Thyroid gland (tissue), 4 donors: Measurements from ENCODE around the gene CLPSL1. TPM values are rescaled to one million over a fixed set of nuclear protein-coding genes. Genes with fewer than 3 reads are reported as not detected.

Experiments used
- DNase-seq, 2 donors: peaks; one replicate each; pipeline ENCODE4 v3.0.0-alpha.2; 2019
- H3K27ac ChIP-seq, 3 donors: fragments of 200-600 bp; sonication (generic); 1 replicate in 2 of 3; 2 replicates in 1 of 3; pipeline ENCODE4 v1.5.1; 2016 to 2019; ENCODE audit warnings: mild to moderate bottlenecking in 1 of 3, moderate library complexity in 1 of 3
- H3K27me3 ChIP-seq: fragments of 200-600 bp; sonication (generic); one replicate; pipeline ENCODE4 v1.5.1; 2019
- H3K36me3 ChIP-seq, 2 donors: fragments of 200-600 bp; sonication (generic); one replicate each; pipeline ENCODE4 v1.5.1; 2016 to 2019
- H3K4me1 ChIP-seq, 2 donors: fragments of 200-600 bp; sonication (generic); one replicate each; pipeline ENCODE4 v1.5.1; 2017 to 2019
- H3K4me3 ChIP-seq, 3 donors: fragments of 200-600 bp; sonication (generic); replicated peaks in 1 of 3; 1 replicate in 2 of 3; 2 replicates in 1 of 3; pipeline ENCODE4 v1.5.1; 2016; ENCODE audit warnings: mild to moderate bottlenecking in 1 of 3
- H3K9me3 ChIP-seq: fragments of 200-600 bp; sonication (generic); one replicate; pipeline ENCODE4 v1.5.1; 2017
- CTCF ChIP-seq, 6 experiments: fragments of 200-600 bp in 3 of 6; fragments of 450-650 bp in 3 of 6; sonication (generic) in 3 of 6; IDR thresholded peaks; one replicate each; pipeline ENCODE4 v1.5.1; 2016 to 2019; ENCODE audit warnings: antibody characterized with exemption in 6 of 6, mild to moderate bottlenecking in 2 of 6, inconsistent platforms in 1 of 6, moderate library complexity in 1 of 6
- POLR2A ChIP-seq, 2 donors: fragments of 450-650 bp; IDR thresholded peaks; one replicate each; pipeline ENCODE4 v1.6.1; 2017; ENCODE audit warnings: antibody characterized with exemption in 2 of 2, mild to moderate bottlenecking in 2 of 2, moderate library complexity in 1 of 2
- WGBS, 2 donors: methylation state at CpG; one replicate each; pipeline ENCODE4 v1.1.5; 2017; 5-methylcytosine and 5-hydroxymethylcytosine counted together
- intact Hi-C: fragments of 100-400 bp; cut with DNase I; formaldehyde crosslinking; loops from one replicate; pipeline ENCODE4 v1.15.1; 2023
- total RNA-seq, 4 donors: library from RNA; depleted of rRNA; stranded (reverse); fragments of >200 nt; gene quantifications; one replicate each; pipeline ENCODE4 v1.2.3, GENCODE V29; 2016

The CLPSL1 gene
- total RNA-seq, 4 donors from 2014 or later = not detected

DNA sequence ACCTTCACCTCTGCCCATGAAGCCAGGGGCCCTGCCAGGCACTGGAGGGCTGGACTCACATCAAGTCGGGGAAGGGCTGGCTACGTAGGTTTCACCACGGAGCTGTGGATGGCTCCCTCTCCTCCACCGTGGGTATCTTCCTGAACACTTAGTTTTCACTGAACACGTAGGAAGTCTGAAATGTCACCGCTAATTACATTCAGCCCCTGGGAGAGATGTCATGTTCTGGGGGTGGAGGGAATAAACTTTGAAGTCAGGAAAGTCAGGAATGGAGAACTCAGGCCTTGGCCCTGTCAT lies 30.8 kb downstream of the CLPSL1 start:
- H3K27me3 ChIP-seq = no peaks in the 10 kb centered on the region
- H3K9me3 ChIP-seq = no peaks in the 10 kb centered on the region
- TF ChIP-seq POLR2A (IDR thresholded peaks at IDR 0.05) (no peak), CTCF (IDR thresholded peaks at IDR 0.05) (no peak)
- intact Hi-C loops = no loop called here
- H3K36me3 ChIP-seq = no peaks in the 10 kb centered on the region
- WGBS, 2 donors = 69 to 72% methylated on average over 6 of the region's 6 CpGs
- no peak overlapping the region for H3K4me3 ChIP-seq
- no peak for DNase-seq
- no peak overlapping the region for H3K27ac ChIP-seq
- no peaks in the 10 kb centered on the region for H3K4me1 ChIP-seq

GRCh38 chr6:35817515-35817914 lies 36.7 kb downstream of the CLPSL1 start:
- H3K27ac ChIP-seq = no peak overlapping the region
- no peaks in the 10 kb centered on the region for H3K4me1 ChIP-seq
- H3K9me3 ChIP-seq = no peaks in the 10 kb centered on the region
- no peak for DNase-seq
- no peaks in the 10 kb centered on the region for H3K27me3 ChIP-seq
- intact Hi-C loops = no loop called here
- H3K36me3 ChIP-seq = no peaks in the 10 kb centered on the region
- H3K4me3 ChIP-seq = no peak overlapping the region
- no peak for TF ChIP-seq CTCF (IDR thresholded peaks at IDR 0.05)
- no peak for TF ChIP-seq POLR2A (IDR thresholded peaks at IDR 0.05)

DNA sequence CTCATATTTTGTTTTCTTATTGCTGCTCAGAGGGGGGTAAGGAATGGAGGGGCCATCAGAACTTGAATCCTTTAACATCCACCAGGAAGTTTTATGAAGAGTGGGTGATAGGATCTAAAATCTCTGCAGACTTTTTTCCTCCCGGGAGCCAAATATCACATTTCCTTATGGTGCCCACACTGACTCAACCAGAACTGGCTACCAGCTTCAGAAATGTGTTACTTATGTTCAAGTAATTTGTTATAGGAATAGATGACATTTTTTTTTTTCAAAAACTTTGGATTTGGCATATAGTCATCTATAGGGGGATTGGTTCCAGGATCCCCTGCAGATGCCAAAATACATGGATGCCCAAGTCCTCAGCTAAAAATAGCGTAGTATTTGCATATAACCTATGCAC lies 42.8 kb downstream of the CLPSL1 start:
- TF ChIP-seq POLR2A (IDR thresholded peaks at IDR 0.05) (no peak), CTCF (IDR thresholded peaks at IDR 0.05) (no peak)
- Histone ChIP-seq H3K4me3 (no peak overlapping the region), H3K9me3 (no peaks in the 10 kb centered on the region), H3K4me1 (no peaks in the 10 kb centered on the region), H3K36me3 (no peaks in the 10 kb centered on the region), H3K27ac (no peak overlapping the region), H3K27me3 (no peaks in the 10 kb centered on the region)
- WGBS, 2 donors = 91 to 93% methylated on average over 2 of the region's 2 CpGs
- DNase-seq = no peak
- intact Hi-C loops = no loop called here

DNA sequence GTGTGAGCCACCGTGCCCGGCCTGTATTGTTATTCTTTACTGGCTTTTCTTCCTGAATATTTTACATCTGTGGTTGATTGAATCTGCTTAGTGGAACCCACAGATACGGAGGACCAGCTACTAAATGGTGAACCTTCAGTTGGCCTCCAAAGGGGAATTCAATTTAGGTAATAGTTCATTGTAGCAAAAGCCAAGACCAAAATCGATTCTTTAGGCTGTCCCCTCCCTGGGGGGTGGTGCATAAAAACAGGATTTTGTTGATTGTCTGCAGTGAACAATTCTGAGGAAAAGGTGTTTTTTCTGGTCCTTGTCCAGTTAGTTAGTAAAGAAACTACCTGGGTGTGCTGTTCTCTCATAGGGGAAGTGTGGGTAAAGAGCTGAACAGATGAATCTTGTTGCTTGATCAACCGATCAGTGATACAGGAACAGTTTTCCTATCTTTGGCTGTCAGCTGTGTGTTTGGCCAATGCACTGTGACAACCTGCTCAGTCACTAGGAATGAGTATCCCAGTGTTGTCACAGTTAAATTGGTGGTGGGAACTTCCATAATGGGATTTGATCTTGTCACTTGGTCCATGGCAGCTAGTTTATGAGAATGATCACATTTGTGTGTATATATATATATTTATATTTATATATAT lies 43.9 kb downstream of the CLPSL1 start:
- H3K9me3 ChIP-seq = no peaks in the 10 kb centered on the region
- intact Hi-C loops = no loop called here
- H3K4me3 ChIP-seq = no peak overlapping the region
- H3K27me3 ChIP-seq = no peaks in the 10 kb centered on the region
- no peaks in the 10 kb centered on the region for H3K36me3 ChIP-seq
- no peaks in the 10 kb centered on the region for H3K4me1 ChIP-seq
- no peak for DNase-seq
- WGBS, 2 donors = 79 to 84% methylated on average over 5 of the region's 5 CpGs
- H3K27ac ChIP-seq = no peak overlapping the region
- no peak for TF ChIP-seq POLR2A (IDR thresholded peaks at IDR 0.05)
- TF ChIP-seq CTCF (IDR thresholded peaks at IDR 0.05) = no peak

- no peaks in the 10 kb centered on the region for H3K27me3 ChIP-seq
- TF ChIP-seq CTCF (IDR thresholded peaks at IDR 0.05) (no peak), POLR2A (IDR thresholded peaks at IDR 0.05) (no peak)
- intact Hi-C loops = no loop called here
- no peak overlapping the region for H3K27ac ChIP-seq
- H3K4me1 ChIP-seq = no peaks in the 10 kb centered on the region
- H3K36me3 ChIP-seq = no peaks in the 10 kb centered on the region
- no peak overlapping the region for H3K4me3 ChIP-seq
- 90 to 91% methylated on average over 5 of the region's 5 CpGs for WGBS, 2 donors
- DNase-seq = no peak
- H3K9me3 ChIP-seq = no peaks in the 10 kb centered on the region
Observed at GRCh38 chr6:35829306-35829705, 48.5 kb downstream of the CLPSL1 start.
